GM19239 (cell line): ENCODE data around the gene GRB2.
"Not testable (repeated sequence)": the region's sequence is repeated elsewhere in the genome, so short reads cannot be mapped to it uniquely, and the experiment has no call there.

Experiments
- DNase-seq: peaks from one replicate; pipeline ENCODE4 v3.0.0; 2011; ENCODE audit warnings: low spot score; ENCODE audit not compliant: insufficient read length
- FAIRE-seq: peaks from 2 replicates; lab custom pipeline; 2011; peaks lifted over from hg19 to GRCh38; lab: Jason Lieb, UNC

GRB2 gene

DNA sequence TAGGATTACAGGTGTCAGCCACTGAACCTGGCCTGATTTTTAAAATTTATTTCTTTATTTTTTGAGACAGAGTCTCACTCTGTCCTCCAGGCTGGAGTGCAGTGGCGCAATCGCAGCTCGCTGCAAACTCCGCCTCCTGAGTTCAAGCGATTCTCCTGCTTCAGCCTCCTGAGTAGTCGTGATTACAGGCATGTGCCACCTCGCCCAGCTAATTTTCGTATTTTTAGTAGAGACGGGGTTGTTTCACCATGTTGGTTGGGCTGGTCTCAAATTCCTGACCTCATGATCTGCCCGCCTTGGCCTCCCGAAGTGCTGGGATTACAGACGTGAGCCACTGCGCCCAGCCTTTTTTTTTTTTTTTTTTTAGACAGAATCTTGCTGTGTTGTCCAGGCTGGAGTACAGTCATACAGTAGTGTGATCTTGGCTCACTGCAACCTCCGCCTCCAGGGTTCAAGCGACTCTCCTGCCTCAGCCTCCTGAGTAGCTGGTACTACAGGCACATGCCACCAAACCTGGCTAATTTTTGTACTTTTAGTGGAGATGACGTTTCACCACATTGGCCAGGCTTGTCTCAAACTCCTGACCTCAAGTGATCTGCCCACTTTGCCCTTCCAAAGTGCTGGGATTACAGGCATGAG, 112.5 kb downstream of the GRB2 start:
- not testable (repeated sequence) for DNase-seq, FAIRE-seq

DNA sequence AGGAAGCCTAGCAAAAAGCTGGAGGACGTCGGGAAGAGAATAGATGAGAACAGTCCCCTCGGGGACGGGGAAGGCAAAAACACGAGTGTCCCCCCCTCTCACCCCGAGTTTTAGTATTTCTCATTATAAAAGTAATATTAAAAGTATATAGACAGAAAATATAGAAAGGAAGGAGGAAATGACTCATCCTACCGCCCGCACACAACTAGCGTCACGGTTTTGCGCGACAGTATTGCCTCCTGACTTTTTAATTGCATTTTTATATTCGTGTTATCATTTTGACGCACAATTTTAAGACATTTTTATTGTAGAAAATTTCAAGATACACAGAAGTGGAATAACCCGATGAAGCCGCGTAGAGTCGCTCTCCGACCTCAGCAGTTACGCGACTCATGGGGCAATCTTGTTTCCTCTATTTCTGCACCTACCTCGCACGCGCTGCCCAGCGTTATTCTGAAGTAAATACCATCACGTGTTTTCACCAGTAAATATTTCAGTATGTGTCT, 115.6 kb downstream of the GRB2 start:
- DNase-seq, result no peak
- FAIRE-seq, result peak; percentile 52

DNA sequence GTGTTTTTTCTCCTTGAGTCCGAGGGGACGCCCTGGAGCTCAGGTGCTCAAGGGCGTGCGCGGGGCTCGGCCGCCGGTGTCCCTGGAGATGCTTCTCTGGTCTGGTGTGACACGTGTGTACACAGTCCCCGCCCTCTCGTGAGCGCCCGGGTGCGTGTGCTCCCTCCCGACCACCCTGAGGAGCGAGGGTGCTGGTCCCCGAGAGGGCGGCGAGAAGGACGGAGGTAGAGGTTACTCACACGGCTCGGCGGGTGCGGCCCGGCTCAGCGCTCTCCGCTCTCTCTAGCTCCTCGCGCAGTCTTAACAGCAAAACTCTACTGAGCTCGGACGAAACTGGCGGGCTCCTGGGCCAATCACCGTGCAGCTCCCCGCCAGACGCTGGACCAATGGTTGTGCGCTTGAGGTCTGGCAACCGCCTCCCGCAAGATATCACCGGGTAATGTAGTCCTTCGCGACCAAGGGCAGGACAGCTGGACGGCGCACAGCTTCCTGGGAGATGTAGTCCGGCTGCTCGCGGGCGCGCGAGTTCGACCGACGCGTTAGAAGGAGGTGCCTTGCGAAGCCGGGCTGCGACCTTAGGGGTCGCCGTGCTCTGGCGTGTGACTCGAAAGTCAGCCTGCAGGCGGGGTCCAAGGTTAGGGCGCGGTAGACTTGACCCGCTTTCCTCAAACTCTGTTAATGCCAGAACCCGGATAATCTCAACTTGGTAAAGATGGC, 116.2 kb downstream of the GRB2 start, which contains the start of gene SLC25A19:
Gene SLC25A19, minus strand, starts transcription at position 319 of the 717 bp plus-strand sequence. CDS start 2,669 bp downstream, outside the sequence.
- peak; percentile 87 for DNase-seq
- FAIRE-seq, result peak; percentile 96

DNA sequence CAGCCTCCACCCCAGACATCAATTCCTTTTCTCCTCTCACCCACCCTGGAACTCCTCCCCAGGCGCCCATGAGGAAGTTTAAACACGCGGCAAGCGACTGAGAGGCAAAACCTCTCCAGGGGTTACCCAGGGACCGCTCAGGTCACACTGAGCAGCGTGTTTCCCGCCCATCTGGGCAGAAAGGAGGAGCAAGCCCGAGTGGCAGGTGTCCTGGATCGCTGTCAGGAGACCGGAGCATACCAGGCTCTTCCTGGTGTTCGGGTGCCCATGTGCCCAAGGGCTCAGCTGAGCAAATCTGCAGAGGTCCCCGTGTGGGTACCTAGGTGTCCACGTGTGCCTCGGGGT, 116.7 kb downstream of the GRB2 start:
- peak; percentile 21 for FAIRE-seq
- DNase-seq, result no peak

DNA sequence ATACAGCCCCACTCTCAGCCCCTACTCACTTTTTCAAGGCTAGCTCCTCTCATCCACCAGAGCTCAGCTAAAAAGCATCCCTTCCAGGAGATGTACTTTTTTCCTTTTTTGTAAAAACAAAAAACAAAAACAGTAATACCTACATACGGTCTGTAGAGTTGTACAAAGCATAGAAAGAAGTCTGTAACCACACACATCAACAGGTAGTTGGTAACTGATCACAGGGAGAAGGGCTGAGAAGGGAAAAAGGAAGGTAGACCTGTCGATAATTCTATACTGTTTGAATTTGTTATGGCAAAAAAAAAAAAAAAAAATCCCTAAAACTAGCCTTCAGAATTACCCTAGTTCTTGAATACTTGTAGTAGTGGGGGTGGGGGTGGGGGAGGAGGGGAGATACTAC, 117.1 kb downstream of the GRB2 start:
- FAIRE-seq, result no peak
- no peak for DNase-seq

DNA sequence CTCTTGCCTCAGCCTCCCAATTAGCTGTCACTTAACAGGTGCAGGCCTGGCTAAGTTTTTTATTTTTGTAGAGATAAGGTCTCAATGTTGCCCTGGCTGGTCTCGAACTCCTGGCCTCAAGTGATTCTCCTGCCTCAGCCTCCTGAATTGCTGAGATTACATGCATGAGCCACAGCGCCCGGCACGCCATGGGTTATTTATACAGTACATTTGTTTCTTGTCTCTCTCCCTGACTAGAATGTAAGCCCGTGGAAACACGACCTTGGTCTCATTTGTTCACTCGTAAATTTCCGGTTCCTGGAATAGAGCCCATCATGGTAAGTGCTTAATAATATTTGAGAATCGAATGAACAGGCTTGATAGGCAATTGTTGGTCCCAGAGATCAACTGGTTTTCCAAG, 118.3 kb downstream of the GRB2 start:
- no peak for DNase-seq
- FAIRE-seq, result no peak

DNA sequence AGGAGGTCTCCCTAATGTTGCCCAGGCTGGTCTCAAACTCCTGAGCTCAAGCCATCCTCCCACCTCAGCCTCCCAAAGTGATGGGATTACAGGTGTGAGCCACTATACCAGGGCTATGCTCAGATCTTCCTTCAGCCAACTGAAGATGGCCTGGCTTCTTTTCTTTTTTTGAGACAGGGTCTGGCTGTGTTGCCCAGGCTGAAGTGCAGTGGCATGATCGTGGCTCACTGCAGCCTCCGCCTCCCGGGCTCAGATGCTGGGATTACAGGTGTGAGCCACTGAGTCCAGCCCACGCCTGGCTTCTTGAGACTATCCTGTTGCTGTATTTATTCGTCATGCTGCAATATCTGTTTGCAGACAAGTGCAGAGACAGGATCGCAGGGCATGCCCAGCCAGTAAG, 120.4 kb downstream of the GRB2 start:
- DNase-seq, result no peak
- no peak for FAIRE-seq

DNA sequence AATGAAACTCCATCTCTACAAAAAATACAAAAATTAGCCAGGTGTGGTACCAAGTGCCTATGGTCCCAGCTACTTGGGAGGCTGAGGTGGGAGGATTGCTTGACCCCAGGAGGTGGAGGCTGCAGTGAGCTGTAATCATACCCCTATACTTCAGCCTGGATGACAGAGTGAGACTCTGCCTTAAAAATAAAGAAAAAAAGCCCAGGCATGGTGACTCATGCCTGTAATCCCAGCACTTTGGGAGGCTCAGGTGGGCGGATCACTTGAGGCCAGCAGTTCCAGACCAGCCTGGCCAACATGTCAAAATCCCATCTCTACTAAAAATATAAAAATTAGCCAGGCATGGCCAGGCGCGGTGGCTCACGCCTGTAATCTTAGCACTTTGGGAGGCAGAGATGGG, 125.3 kb downstream of the GRB2 start:
- not testable (repeated sequence) for FAIRE-seq

DNA sequence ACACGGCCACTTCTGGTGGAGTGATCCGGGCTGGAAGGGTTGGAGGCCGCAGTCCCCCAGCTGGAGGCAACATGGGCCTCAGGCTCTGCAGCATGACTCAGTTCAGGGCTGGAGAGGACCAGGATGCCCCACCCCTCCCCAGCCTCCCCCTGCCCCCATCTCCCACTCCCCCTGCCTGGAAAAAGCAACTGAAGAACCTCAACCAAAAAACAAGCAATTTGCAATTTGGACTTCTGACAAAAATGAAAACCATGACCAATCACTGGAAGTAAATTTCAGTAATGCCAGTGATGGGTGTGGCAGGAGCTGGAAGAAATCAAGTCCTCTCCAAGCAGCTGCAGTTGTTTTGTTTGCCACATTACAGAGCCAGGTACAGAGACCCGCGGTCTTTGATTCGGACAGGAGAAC, 127.8 kb downstream of the GRB2 start:
- DNase-seq, result no peak
- FAIRE-seq, result no peak

More for the DNA sequence above, 125.3 kb downstream of the GRB2 start:
- not testable (repeated sequence) for DNase-seq

DNA sequence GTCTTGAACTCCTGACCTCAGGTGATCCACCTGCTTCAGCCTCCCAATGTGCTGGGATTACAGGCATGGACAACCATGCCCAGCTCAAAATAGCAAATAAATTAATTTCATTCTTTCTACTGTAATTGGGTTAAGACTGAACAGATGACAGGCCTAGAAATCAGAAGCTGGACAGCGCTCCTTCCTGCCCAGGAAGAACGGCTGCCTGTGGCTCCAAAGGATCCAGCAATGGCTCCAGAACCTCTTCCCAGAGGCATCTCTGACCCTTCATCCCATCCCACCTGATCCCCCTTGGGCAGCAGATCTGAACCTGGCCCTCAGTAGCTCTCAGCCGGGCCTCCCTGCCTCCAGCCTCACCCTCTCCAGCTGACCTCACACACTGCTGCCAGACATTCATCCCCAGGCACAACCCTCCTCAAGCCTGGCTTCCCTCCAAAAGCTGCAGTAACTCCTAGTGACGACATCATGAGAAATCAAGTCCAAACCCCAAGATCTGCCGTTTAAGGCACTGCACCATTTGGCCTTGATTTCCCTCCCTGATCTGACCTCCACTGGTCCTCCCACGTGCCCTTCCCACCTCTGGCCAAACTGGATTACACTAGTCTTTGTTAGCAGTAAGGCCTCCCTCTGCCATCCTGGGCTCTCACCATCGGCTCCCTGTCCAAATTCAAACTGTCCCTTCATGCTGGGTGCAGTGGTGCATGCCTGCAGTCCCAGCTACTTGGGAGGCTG, 131.3 kb downstream of the GRB2 start:
- FAIRE-seq, result no peak
- no peak for DNase-seq

DNA sequence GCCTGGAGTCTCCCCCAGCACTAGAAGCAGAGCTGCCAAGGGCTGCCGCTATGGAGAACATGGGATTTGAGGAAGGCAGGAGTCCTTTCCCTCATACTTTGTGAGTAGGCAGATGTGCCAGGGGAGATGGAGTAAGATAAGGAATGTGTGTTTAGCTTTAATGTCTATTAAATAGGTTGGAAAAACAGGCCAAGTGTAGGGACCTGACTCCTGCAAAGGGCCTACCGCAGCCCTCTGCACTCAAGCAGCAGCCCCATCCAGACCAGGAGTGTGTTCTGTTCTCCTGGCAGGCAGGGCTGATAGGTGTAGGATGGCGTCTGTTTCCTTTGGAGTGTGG, 132.7 kb downstream of the GRB2 start:
- FAIRE-seq, result no peak
- no peak for DNase-seq

DNA sequence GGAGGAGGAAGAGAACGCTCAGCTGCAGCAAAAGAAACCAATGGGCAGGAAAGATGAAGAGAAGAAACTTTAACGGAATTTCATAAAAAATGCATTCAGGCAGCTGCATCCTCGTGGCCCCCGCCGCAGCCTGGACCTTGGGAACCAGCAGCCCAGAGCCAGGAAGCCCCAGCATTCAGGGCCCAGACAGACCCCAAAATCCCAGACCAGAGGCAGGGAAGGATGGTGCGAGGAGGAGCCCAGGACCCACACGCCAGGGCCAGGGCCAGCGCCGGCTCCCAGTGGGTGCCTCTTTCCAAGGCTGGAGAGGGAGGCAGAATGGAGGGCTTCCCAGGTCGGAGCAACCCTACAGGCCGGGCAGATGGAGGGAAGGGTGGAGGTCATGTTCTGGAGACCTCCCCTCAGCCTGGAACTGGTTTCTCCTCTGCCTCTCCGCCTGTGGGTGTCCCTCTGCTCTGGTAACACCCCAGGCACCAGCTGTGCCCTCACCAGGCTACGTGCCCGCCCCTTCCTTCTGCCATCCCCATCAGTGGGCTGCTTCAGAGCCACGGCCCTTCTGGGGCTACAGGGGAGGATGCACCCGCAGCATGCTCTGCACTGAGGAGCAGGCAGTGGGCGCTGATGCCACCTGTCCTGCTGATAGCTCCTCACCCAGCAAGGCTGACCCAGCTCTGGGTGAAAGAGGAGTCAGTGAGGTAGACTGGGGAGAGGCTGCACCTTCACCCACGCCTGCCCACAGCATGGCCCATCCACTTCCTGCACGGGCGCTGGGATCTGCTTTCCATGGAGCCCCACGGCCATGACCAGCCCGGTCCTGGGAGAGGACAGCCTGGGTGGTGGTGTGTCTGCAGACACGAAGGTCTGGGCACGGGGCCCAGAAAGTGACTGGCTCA, 133.3 kb downstream of the GRB2 start:
- DNase-seq, result peak; percentile 63
- peak; percentile 55 for FAIRE-seq

DNA sequence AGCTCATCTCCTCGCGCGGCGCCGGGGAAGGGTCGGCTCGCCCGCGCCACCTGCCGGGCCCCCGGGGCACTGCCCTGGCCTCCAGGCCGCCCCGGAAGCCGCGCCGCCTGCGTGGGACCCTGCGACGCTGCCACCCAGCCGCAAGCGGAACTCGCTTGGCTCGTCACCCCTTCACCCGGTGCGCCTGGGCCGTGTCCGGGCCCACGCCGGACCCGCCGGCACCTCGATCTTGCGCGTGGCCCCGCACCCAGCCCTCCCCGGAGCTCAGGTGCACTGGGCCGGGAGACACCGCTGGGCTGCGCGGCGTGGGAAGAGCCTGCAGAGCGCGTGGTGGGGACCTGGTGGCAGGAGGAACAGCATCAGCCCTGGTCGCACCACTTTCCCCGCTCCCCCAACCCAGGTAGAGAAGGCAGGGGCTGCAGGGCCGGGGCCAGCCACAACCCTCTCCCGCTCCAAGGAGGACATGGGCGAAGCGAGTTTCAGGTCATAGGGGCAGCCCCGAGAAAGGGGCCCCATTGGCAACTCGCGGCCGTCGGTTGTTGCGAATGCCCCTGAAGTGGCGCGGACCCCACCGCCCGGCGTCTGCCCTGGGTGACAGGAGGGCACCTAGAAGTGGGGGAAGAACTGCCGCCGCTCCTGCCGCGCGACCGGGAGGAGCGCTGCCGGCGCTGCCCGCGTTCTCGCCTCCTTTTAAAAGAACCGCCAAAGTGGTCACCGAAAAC, 134.1 kb downstream of the GRB2 start:
- FAIRE-seq (peak; percentile 28), DNase-seq (peak; percentile 92)

DNA sequence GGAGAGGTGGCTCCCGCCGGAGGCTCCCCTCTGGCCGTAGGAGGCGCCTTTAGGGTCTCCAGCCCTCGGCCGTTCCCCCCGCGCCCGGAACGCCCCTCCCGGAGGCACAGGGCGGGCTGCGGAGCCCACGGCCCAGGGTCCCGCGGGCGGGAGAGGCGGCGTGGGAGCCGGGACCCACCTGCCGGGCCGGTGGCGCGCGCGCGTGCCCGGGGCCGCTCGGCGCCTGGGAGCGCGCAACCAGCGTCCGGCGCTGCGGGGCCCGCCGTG, 134.6 kb downstream of the GRB2 start, which contains the start of gene MIF4GD:
Gene MIF4GD, minus strand, starts transcription at position 266 of the 267 bp plus-strand sequence. CDS start 1,036 bp downstream, outside the sequence.
- no peak for DNase-seq
- no peak for FAIRE-seq

DNA sequence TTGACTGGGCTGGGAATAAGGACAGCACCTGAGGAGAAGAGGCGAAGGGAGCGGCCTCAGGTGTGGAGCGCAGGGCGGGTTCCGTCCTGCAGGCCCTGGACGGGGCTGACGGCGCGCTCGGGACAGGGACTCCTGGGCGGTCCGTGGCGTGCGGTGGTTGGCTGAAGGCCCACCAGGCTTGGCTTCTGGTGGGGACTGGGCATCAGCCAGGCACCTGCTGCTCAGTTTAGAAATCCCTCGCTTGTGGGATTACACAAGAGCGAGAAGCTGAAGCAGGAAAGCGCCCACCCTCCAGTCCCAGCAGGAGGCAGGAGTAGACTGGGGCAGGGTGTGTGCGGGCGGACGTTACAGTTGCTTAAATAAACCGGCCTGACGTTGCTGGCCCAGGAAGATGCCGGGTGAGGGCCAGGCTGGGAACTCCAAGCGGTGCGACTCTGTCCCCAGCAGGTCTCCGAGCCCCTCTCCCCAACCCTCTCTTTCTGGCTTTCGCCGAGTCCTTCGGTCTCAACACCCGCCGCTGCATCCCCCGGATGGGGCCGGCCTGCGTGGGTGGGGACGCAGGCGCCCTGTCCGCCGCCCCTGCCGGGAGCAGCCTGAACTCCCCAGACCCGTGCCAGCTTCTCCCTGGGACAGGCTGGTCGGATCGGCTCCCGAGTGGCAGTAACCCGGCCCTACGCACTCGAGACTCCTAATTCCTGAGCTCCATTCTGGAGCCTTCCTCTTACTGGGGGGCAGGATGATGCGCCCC, 135.1 kb downstream of the GRB2 start:
- FAIRE-seq (peak; percentile 78), DNase-seq (peak; percentile 65)

DNA sequence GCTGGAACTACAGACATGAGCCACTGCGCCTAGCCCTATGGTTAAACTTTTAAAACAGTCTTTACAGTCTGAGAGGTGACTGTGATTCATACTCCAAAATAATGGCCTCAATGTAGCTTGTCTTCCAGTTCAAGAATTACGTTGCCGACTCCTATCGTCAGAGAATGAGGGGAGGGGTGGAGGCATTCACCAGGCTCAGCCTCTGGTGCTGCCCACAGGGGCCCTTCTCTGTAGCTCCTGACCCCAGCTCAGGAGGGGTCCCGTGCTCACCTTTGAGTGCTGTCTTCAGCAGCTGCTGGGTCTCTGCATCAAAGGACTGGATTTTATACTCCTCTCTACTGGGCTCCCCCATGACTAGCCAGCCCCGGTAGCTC, 135.6 kb downstream of the GRB2 start:
- FAIRE-seq, result no peak
- DNase-seq, result no peak
